Measurements from ENCODE around the gene CACNG1. TPM values are rescaled to one million over a fixed set of nuclear protein-coding genes. Genes with fewer than 3 reads are reported as not detected.

Gene CACNG1
- polyA plus RNA-seq, 1 donor (not counting 4 experiments of a cell fraction or from before 2014, with no cell fraction given), result not detected

DNA sequence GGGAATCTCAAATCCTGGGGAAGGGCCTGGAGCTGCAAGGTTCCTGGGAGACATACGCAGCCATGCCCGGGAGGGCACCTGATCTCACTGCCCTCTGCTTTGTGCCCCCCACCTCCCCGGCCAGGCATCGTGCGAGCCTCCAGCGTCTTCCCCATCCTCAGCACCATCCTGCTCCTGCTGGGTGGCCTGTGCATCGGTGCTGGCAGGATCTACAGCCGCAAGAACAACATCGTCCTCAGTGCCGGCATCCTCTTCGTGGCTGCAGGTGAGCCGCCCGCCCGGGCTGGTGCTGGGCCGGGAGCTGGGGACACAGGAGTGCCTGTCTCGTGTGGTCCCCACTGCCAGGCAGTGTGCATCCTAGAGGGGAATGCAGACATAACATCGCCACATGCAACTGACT lies 19.6 kb upstream of the CACNG1 start:
- no peak overlapping the region for H2AFZ ChIP-seq (ENCODE audit: control insufficient read depth, low read length)
- H3K9me1 ChIP-seq (ENCODE audit: control insufficient read depth, extremely low read depth, insufficient read depth, low read length), result no peaks in the 10 kb centered on the region
- no peaks in the 10 kb centered on the region for H3K4me1 ChIP-seq (ENCODE audit: control insufficient read depth, extremely low read depth, insufficient read depth, low read length)
- H3K79me2 ChIP-seq (ENCODE audit: control insufficient read depth, insufficient read depth, low read length), result no peaks in the 10 kb centered on the region
- no peak overlapping the region for H3K27ac ChIP-seq (ENCODE audit: control insufficient read depth, insufficient read depth, low read length)
- H3K9me3 ChIP-seq (ENCODE audit: control insufficient read depth, low read depth, low read length), result no peaks in the 10 kb centered on the region
- dilution Hi-C loops (cut with MboI; ENCODE audit: extremely low pct_ligation_motif_present, low sequenced_read_pairs), result no loop called here
- peaks cover 13% of the 10 kb centered on the region for H3K27me3 ChIP-seq (ENCODE audit: control insufficient read depth, extremely low read depth, insufficient read depth, low read length)
- DNase-seq (ENCODE audit: low read depth, low spot score) (no peak), FAIRE-seq (no peak)
- H3K9ac ChIP-seq (ENCODE audit: control insufficient read depth, extremely low read depth, insufficient read depth, low read length), result no peak overlapping the region
- no peaks in the 10 kb centered on the region for H3K36me3 ChIP-seq (ENCODE audit: control insufficient read depth in 2 of 2, extremely low read depth in 1 of 2, insufficient read depth in 2 of 2, low read length in 2 of 2)
- no peak overlapping the region for H3K4me2 ChIP-seq (ENCODE audit: control insufficient read depth, extremely low read depth, insufficient read depth, low read depth, low read length)
- H4K20me1 ChIP-seq (ENCODE audit: control insufficient read depth, extremely low read depth, insufficient read depth, low read length), result no peaks in the 10 kb centered on the region
- no peak overlapping the region for H3K4me3 ChIP-seq (ENCODE audit: control insufficient read depth in 2 of 3, extremely low read depth in 1 of 3, insufficient read depth in 2 of 3, low read depth in 1 of 3, low read length in 3 of 3)
- TF ChIP-seq, protein P1, sequence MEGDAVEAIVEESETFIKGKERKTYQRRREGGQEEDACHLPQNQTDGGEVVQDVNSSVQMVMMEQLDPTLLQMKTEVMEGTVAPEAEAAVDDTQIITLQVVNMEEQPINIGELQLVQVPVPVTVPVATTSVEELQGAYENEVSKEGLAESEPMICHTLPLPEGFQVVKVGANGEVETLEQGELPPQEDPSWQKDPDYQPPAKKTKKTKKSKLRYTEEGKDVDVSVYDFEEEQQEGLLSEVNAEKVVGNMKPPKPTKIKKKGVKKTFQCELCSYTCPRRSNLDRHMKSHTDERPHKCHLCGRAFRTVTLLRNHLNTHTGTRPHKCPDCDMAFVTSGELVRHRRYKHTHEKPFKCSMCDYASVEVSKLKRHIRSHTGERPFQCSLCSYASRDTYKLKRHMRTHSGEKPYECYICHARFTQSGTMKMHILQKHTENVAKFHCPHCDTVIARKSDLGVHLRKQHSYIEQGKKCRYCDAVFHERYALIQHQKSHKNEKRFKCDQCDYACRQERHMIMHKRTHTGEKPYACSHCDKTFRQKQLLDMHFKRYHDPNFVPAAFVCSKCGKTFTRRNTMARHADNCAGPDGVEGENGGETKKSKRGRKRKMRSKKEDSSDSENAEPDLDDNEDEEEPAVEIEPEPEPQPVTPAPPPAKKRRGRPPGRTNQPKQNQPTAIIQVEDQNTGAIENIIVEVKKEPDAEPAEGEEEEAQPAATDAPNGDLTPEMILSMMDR (optimal IDR thresholded peaks at IDR 0.05 in 1 of 3, IDR thresholded peaks at IDR 0.05 in 1 of 3, conservative IDR thresholded peaks at IDR 0.05 in 1 of 3; ENCODE audit: extremely low read depth in 1 of 3, insufficient read depth in 2 of 3, low read length in 3 of 3), result no peak
- TF ChIP-seq EZH2 (IDR thresholded peaks at IDR 0.05; ENCODE audit: low read length), result no peak

DNA sequence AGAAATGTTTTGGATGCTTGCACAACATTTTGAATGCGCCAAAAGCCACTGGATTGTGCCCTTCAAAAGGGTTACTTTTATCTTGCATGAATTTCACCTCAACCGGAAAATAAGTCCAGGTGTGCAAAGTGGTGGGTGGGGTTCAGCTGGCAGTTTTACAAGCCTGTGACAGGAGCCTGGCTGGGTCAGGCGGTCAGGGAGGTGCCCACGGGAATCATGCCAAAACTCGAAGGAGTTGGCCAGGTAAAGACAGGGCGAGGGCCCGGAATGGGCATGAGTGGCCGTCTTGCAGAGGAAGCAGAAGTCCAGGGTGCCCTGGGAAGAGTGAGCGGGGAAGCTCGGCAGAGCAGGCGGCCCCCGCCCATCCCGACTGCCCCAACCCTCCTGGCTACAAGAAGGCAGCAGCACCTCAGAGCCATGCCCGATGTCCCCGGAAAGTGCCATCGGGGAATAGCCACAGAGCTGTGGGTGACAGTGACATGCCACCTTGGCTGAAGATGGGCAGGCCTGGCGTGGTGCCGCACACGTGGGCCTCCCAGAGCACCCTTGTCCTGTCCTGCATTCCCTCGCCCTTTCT lies 19.1 kb upstream of the CACNG1 start:
- no peaks in the 10 kb centered on the region for H4K20me1 ChIP-seq (ENCODE audit: control insufficient read depth, extremely low read depth, insufficient read depth, low read length)
- no peaks in the 10 kb centered on the region for H3K9me3 ChIP-seq (ENCODE audit: control insufficient read depth, low read depth, low read length)
- FAIRE-seq, result no peak
- H3K4me1 ChIP-seq (ENCODE audit: control insufficient read depth, extremely low read depth, insufficient read depth, low read length), result no peaks in the 10 kb centered on the region
- no peak overlapping the region for H3K4me2 ChIP-seq (ENCODE audit: control insufficient read depth, extremely low read depth, insufficient read depth, low read depth, low read length)
- H3K36me3 ChIP-seq (ENCODE audit: control insufficient read depth in 2 of 2, extremely low read depth in 1 of 2, insufficient read depth in 2 of 2, low read length in 2 of 2), result no peaks in the 10 kb centered on the region
- no peak for DNase-seq (ENCODE audit: low read depth, low spot score)
- H3K79me2 ChIP-seq (ENCODE audit: control insufficient read depth, insufficient read depth, low read length), result no peaks in the 10 kb centered on the region
- H2AFZ ChIP-seq (ENCODE audit: control insufficient read depth, low read length), result no peak overlapping the region
- H3K27ac ChIP-seq (ENCODE audit: control insufficient read depth, insufficient read depth, low read length), result no peak overlapping the region
- H3K27me3 ChIP-seq (ENCODE audit: control insufficient read depth, extremely low read depth, insufficient read depth, low read length), result peaks cover 10% of the 10 kb centered on the region
- no peak overlapping the region for H3K9ac ChIP-seq (ENCODE audit: control insufficient read depth, extremely low read depth, insufficient read depth, low read length)
- dilution Hi-C loops (cut with MboI; ENCODE audit: extremely low pct_ligation_motif_present, low sequenced_read_pairs), result no loop called here
- no peak overlapping the region for H3K4me3 ChIP-seq (ENCODE audit: control insufficient read depth in 2 of 3, extremely low read depth in 1 of 3, insufficient read depth in 2 of 3, low read depth in 1 of 3, low read length in 3 of 3)
- no peaks in the 10 kb centered on the region for H3K9me1 ChIP-seq (ENCODE audit: control insufficient read depth, extremely low read depth, insufficient read depth, low read length)
- TF ChIP-seq, protein P1 (optimal IDR thresholded peaks at IDR 0.05 in 1 of 3, IDR thresholded peaks at IDR 0.05 in 1 of 3, conservative IDR thresholded peaks at IDR 0.05 in 1 of 3; ENCODE audit: extremely low read depth in 1 of 3, insufficient read depth in 2 of 3, low read length in 3 of 3), result no peak
- no peak for TF ChIP-seq EZH2 (IDR thresholded peaks at IDR 0.05; ENCODE audit: low read length)

Measured in keratinocyte (primary cell).